ENCODE data around the gene NRF1.

GRCh38 chr7:129790136-129790535, 178.6 kb downstream of the NRF1 start:
- TF ChIP-seq, protein P1, sequence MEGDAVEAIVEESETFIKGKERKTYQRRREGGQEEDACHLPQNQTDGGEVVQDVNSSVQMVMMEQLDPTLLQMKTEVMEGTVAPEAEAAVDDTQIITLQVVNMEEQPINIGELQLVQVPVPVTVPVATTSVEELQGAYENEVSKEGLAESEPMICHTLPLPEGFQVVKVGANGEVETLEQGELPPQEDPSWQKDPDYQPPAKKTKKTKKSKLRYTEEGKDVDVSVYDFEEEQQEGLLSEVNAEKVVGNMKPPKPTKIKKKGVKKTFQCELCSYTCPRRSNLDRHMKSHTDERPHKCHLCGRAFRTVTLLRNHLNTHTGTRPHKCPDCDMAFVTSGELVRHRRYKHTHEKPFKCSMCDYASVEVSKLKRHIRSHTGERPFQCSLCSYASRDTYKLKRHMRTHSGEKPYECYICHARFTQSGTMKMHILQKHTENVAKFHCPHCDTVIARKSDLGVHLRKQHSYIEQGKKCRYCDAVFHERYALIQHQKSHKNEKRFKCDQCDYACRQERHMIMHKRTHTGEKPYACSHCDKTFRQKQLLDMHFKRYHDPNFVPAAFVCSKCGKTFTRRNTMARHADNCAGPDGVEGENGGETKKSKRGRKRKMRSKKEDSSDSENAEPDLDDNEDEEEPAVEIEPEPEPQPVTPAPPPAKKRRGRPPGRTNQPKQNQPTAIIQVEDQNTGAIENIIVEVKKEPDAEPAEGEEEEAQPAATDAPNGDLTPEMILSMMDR (IDR thresholded peaks at IDR 0.05), result no peak
- no peak for TF ChIP-seq POLR2A (IDR thresholded peaks at IDR 0.05)

All from thyroid gland (tissue), 4 donors.